DMS153 treated with DMSO at 0.1 percent for 48 hours (cell line): ENCODE results near the gene EIF5A.
"Not testable (repeated sequence)": the region's sequence is repeated elsewhere in the genome, so short reads cannot be mapped to it uniquely, and the experiment has no call there.

ENCODE experiments used
- DNase-seq: peaks from one replicate; lab custom pipeline; 2025; ENCODE audit not compliant: unreplicated experiment; lab: John Stamatoyannopoulos, UW

EIF5A gene

DNA sequence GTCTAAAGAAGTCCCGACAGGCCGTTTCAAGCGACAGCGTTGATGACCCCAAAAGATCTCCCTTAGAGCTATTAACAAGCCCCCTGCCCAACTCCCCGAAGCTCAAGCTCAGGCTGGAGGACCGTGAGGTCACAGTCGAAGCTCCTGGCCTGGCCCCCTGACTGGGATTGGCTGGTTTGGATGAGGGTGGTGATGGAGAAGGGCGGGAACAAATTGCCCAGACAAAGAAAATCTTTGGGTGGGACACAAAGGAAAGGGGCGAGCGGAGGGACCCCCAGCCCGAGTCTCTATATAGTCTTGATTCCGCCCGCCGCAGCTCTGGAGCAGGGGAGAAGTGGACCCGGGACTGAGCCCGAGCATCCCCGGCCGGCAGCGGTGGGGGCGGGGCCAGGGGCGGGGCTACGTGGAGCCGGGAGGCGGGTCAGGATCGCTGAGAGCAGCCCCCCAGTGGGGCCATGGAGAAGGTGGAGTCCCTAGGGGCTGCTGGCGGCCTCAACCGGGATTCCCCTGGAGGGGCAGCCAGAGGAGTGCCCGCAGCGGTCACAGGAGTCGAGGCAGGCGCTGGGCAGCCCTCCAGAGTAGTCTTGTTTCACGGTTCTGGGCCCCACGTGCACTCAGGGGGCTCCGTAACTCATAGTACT, 22.7 kb downstream of the EIF5A start:
- peak; percentile 10 for DNase-seq

DNA sequence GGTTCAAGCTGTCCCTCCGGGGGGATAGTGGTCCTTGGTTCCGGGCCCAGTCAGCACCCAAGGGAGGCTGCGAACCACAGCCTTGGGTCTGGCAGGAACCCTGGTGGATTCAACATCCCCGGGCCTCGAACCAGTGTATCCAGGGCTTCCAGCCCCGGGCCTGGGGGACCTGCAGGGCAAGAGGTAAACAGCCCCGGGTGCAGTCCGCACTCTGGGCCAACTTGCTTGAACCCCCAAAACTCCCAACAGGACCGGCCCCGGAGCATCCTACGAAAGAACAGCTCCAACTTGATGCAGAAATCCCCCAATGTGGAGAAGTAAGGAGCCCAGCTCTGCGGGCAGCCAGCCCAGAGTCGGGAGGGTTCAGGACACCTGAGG, 23.2 kb downstream of the EIF5A start:
- DNase-seq: no peak

- no peak for DNase-seq
These were observed 24.7 kb downstream of the EIF5A start for GRCh38 chr17:7332111-7332510.

DNA sequence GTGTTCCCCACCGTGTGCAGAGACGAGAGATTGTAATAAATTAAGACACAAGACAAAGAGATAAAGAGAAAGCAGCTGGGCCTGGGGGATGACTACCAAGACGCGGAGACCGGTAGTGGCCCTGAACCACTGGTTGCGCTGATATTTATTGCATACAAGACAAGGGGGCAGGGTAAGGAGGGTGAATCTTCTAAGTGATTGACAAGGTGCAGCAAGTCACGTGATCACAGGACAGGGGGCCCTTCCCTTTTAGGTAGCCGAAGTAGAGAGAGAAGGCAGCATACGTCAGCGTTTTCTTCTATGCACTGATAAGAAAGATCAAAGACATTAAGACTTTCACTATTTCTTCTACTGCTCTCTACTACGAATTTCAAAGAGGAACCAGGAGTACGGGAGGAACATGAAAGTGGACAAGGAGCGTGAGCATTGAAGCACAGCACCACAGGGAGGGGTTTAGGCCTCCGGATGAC, 25.2 kb downstream of the EIF5A start:
- DNase-seq: not testable (repeated sequence)

GRCh38 chr17:7334938-7335538, 27.6 kb downstream of the EIF5A start:
- no peak for DNase-seq

DNA sequence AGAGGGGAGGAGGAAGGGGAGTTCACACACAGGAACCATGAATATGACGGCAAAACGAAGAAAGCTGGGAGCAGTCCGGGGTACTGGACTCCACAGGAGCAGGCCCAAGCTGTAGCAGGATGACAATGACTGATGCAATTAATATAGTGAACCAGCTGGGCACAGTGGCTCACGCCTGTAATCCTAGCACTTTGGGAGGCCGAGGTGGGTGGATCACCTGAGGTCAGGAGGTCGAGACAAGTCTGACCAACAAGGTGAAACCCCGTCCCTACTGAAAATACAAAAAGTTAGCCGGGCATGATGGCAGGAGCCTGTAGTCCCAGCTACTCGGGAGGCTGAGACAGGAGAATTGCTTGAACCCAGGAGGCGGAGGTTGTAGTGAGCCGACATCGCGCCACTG, 28.3 kb downstream of the EIF5A start:
- not testable (repeated sequence) for DNase-seq

DNA sequence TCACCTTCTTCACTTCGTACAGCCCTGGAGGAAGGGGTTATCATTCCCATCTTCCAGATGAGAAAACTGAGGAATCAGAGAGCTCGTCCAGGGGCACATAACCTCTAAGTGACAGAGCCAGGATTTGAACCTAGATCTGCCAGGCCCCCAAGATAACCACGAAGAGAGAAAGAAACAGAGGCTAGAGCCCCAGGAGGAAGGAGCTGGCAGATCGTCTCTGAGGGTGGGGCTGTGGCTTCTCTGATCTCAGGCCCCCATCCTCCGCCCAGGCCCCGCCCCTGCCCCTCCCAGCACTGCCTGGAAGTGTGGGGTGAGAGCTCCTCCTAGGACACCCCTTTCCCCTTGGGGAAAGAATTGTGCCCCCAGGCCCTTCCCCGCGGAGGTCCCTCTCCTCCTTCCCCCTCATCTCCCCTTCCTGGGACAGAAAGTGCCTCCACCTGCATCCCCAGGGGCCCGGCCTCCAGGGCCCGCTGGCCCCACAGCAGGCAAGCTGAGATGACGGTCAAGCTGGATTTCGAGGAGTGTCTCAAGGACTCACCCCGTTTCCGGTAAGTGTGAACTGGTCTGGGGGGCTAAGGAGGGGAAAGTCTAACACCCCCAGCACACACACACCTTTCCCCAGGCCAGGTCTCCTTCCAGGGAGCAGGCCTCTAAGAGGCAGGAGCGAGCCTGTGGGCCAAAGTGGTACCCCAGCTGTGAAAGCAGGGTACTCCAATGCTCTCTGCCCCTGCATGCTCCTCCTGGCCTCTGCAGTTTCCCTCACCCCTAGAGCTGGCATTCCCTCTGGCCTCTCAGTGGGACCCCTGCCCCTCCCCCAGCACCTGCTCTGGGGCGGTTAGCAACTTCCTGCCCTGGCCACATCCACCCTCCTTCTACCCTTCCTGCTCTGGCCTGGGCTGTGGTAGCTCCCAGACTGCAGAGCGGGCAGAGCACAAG, 29.1 kb downstream of the EIF5A start, which contains the start of gene ACAP1:
Gene ACAP1 (plus strand): TSS at position 290 of the 936 bp plus-strand sequence. CDS start 206 bp downstream, at position 496.
- DNase-seq: no peak

DNA sequence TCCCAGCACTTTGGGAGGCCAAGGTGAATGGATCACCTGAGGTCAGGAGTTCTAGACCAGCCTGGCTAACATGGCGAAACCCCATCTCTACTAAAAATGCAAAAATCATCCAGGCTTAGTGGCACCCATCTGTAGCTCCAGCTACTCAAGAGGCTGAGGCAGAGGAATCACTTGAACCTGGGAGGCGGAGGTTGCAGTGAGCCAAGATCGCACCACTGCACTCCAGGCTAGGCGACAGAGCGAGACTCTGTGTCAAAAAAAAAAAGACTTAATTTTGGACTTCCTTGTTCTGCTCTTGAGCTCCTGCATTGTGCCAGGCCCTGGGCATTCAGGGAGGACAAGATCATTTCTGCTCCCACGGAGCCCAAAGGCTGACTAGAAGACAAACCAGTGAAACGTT, 30.2 kb downstream of the EIF5A start:
- DNase-seq: not testable (repeated sequence)

GRCh38 chr17:7340179-7340578, 32.8 kb downstream of the EIF5A start:
- no peak for DNase-seq

GRCh38 chr17:7341842-7342241, 34.4 kb downstream of the EIF5A start:
- DNase-seq: no peak

DNA sequence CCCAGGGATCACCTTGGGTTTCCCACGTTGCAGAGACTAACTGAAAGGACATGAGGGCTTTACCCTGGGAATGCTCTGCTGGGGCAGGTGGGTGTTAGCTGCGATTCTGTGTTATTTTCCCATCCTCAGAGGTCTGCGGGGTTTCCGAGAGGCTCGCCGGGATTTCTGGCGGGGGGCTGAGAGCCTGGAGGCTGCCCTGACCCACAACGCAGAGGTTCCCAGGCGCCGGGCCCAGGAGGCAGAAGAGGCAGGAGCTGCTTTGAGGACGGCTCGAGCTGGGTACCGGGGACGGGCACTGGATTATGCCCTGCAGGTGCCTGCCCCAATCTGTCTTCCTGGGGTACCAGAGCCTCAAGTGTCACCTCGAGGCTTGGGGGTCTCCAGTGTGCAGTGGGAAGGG, 35.8 kb downstream of the EIF5A start:
- no peak for DNase-seq

DNA sequence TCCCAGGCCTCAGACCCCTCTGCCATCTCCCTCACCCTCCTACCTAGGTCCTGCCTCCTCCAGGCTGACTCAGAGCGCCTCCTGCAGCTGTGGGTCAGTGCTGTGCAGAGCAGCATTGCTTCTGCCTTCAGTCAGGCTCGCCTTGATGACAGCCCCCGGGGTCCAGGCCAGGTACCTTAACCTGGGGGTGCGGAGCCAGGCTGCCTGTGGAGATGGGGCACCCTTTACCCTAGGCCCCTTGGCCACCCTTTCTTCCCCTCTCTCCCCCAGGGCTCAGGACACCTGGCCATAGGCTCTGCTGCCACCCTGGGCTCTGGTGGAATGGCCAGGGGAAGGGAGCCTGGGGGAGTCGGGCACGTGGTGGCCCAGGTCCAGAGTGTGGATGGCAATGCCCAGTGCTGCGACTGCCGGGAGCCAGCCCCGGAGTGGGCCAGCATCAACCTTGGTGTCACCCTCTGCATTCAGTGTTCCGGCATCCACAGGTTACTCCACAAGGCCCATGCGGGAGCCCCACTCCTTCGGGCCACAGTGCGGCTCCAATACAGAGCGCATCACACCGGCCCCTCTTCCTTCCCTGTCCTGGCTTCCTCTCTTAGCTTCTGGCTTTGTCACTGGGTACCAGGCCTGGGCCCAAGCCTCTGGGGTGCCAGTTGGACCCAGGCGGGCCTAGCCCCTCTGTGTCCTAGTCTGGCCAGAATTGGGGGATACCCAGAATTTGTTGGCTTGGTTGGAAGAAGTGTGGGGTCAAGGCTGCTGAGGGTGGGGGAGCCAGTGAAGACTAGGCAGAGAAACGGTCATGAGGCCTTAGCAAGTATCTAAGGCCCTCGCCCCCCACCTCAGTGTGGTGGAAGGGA, 39.6 kb downstream of the EIF5A start:
- DNase-seq: no peak

- DNase-seq: no peak
These were observed 40.4 kb downstream of the EIF5A start for GRCh38 chr17:7347630-7348477.

DNA sequence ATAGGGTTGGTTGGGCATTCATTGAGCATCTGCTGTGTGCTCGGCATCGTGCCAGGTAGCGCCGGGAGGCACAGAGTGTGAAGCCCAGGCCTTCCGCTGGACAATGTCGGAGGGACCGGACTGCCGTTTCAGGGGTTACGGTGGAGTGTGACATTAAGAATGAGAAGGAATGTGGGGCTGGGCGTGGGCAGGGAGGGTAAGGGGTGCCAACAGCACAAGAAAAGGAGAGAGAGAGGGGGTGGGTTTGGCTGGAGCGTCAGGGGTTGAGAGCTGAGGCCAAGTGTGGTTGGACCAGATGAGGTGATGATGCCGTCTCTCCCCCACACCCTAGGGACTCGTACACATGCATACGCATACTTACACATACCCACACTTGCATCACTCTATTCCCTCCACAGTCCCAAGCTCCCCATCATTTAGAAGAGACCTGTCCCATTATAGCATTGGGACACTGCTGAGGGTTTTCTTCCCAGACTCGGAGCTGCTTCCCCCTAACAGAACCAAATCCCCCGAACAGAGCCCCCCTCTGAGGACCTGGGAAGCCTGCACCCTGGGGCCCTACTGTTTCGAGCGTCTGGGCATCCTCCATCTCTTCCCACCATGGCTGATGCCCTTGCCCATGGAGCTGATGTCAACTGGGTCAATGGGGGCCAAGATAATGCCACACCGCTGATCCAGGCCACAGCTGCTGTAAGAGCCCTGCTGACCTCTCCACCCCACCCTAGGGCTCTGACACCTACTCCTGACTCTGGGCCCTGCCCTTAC, 41.2 kb downstream of the EIF5A start:
- no peak for DNase-seq

GRCh38 chr17:7351665-7352502, 44.5 kb downstream of the EIF5A start, which contains the start of gene KCTD11:
KCTD11 (plus strand) TSS chr17:7352162.
- no peak for DNase-seq

DNA sequence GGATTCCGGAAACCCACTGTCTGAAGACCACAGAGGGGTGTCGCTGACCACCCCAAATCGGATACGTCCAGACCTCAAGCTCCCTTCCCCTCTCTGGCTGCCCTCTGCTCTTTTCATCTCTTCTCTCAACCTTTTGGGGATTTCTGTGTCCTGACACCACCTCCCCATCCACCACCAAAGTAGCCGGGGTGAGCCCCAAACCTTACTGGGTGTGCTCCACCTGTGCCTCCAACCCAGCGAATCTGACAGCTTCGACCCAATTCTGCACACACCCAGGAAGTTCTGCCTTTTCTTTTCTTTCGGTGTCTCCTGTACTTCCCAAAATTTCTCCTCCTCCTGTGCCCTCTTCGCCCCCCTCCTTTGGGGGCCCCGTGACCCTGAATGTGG, 45.1 kb downstream of the EIF5A start:
- no peak for DNase-seq

DNA sequence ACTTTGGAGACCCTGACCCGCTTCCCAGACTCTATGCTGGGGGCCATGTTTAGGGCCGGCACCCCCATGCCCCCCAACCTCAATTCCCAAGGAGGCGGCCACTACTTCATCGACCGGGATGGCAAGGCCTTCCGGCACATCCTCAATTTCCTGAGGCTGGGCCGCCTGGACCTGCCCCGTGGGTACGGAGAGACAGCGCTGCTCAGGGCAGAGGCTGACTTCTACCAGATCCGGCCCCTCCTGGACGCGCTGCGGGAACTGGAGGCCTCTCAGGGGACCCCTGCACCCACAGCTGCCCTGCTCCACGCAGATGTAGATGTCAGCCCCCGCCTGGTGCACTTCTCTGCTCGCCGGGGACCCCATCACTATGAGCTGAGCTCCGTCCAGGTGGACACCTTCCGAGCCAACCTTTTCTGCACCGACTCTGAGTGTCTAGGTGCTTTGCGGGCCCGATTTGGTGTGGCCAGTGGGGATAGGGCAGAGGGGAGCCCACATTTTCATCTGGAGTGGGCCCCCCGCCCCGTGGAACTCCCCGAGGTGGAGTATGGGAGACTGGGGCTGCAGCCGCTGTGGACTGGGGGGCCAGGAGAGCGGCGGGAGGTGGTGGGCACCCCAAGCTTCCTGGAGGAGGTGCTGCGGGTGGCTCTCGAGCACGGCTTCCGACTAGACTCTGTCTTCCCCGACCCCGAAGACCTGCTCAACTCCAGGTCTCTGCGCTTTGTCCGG, 45.6 kb downstream of the EIF5A start:
- DNase-seq: no peak
